Esophagus muscularis mucosa (tissue), 4 donors: ENCODE data around the gene PAOX. TPM values are rescaled to one million over a fixed set of nuclear protein-coding genes. Genes with fewer than 3 reads are reported as not detected.
"Not testable (repeated sequence)": the region's sequence is repeated elsewhere in the genome, so short reads cannot be mapped to it uniquely, and the experiment has no call there.

Experiments
- DNase-seq: peaks from one replicate; pipeline ENCODE4 v3.0.0-alpha.2; 2017; ENCODE audit errors: extremely low spot score
- H3K27ac ChIP-seq, 4 donors: fragments of 200-600 bp; sonication (generic); replicated peaks in 1 of 4; 1 replicate in 3 of 4; 2 replicates in 1 of 4; pipeline ENCODE4 v1.5.1; 2016 to 2019; ENCODE audit warnings: mild to moderate bottlenecking in 1 of 4
- H3K27me3 ChIP-seq, 4 donors: fragments of 200-600 bp; sonication (generic); one replicate each; pipeline versions ENCODE4 v1.5.1 to v1.6.0; 2016 to 2019
- H3K36me3 ChIP-seq, 4 donors: fragments of 200-600 bp; sonication (generic); one replicate each; pipeline ENCODE4 v1.5.1; 2016 to 2019
- H3K4me1 ChIP-seq, 4 donors: fragments of 200-600 bp; sonication (generic); one replicate each; pipeline ENCODE4 v1.5.1; 2016 to 2019
- H3K4me3 ChIP-seq, 4 donors: fragments of 200-600 bp; sonication (generic); 1 replicate in 2 of 4; 2 replicates in 2 of 4; pipeline ENCODE4 v1.5.1; 2016 to 2019; ENCODE audit warnings: mild to moderate bottlenecking in 4 of 4, moderate library complexity in 1 of 4
- H3K9me3 ChIP-seq, 4 donors: fragments of 200-600 bp; sonication (generic); 1 replicate in 3 of 4; 2 replicates in 1 of 4; pipeline ENCODE4 v1.5.1; 2016 to 2019
- EP300 ChIP-seq: sonication (generic); formaldehyde crosslinking; IDR thresholded peaks from one replicate; pipeline ENCODE4 v1.6.1; 2017; ENCODE audit warnings: antibody characterized with exemption
- POLR2A ChIP-seq: fragments of 450-650 bp; IDR thresholded peaks from one replicate; pipeline ENCODE4 v1.6.1; 2017; ENCODE audit warnings: antibody characterized with exemption, moderate library complexity, mild to moderate bottlenecking, low read depth
- POLR2AphosphoS5 ChIP-seq, 2 donors: sonication (generic); formaldehyde crosslinking; IDR thresholded peaks; one replicate each; pipeline ENCODE4 v1.6.1; 2017; ENCODE audit warnings: antibody characterized with exemption in 2 of 2
- WGBS: methylation state at CpG from one replicate; pipeline ENCODE4 v1.1.5; 2018; 5-methylcytosine and 5-hydroxymethylcytosine counted together
- intact Hi-C: fragments of 100-400 bp; cut with DNase I; formaldehyde crosslinking; loops from one replicate; pipeline ENCODE4 v1.15.1; 2023
- total RNA-seq, 4 donors: library from RNA; depleted of rRNA; stranded (reverse); fragments of >200 nt; gene quantifications; one replicate each; pipeline versions ENCODE4 v1.1.0 to v1.2.1, GENCODE V29; 2016
- TF ChIP-seq, protein P1 (sequence below), 3 experiments: fragments of 200-600 bp in 2 of 3; fragments of 450-650 bp in 1 of 3; sonication (generic) in 2 of 3; IDR thresholded peaks; one replicate each; pipeline ENCODE4 v1.5.1; 2017 to 2019; ENCODE audit warnings: antibody characterized with exemption in 3 of 3, mild to moderate bottlenecking in 2 of 3, moderate library complexity in 1 of 3

Gene PAOX
- total RNA-seq, 4 donors from 2014 or later: 10.1 to 15.0 (median 14.3) TPM

GRCh38 chr10:133365461-133366129 is 13.5 kb upstream of the PAOX start:
- Histone ChIP-seq H3K27ac (no peak overlapping the region), H3K4me1 (peaks cover 0 to 3% (median 0%) of the 10 kb centered on the region in 4 donors), H3K36me3 (peaks cover 47 to 91% (median 83%) of the 10 kb centered on the region in 4 donors), H3K9me3 (no peaks in the 10 kb centered on the region), H3K27me3 (no peaks in the 10 kb centered on the region), H3K4me3 (no peak overlapping the region)
- 86% methylated on average over 13 of the region's 13 CpGs for WGBS
- no peak for DNase-seq
- intact Hi-C loops: no loop called here
- TF ChIP-seq POLR2A (no peak), EP300 (no peak), POLR2AphosphoS5 (IDR thresholded peaks at IDR 0.05) (no peak)
- TF ChIP-seq, protein P1, sequence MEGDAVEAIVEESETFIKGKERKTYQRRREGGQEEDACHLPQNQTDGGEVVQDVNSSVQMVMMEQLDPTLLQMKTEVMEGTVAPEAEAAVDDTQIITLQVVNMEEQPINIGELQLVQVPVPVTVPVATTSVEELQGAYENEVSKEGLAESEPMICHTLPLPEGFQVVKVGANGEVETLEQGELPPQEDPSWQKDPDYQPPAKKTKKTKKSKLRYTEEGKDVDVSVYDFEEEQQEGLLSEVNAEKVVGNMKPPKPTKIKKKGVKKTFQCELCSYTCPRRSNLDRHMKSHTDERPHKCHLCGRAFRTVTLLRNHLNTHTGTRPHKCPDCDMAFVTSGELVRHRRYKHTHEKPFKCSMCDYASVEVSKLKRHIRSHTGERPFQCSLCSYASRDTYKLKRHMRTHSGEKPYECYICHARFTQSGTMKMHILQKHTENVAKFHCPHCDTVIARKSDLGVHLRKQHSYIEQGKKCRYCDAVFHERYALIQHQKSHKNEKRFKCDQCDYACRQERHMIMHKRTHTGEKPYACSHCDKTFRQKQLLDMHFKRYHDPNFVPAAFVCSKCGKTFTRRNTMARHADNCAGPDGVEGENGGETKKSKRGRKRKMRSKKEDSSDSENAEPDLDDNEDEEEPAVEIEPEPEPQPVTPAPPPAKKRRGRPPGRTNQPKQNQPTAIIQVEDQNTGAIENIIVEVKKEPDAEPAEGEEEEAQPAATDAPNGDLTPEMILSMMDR (IDR thresholded peaks at IDR 0.05): no peak

DNA sequence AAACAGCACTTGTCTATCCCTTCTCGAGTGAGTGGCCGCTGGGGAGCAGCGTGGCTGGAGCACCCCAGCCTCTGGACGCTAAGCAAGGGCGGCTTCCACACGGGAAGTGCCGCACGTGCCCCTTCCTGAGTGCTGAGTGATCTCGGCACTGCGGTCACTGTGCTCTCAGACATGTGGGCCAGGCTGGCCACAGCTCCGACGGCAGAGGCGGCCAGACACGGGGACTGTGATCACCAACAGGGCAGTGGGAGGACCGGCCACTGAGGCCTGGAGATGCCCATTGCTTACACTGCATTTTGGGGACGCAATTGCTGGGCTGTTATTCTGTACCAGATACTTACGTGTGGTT is 13.0 kb upstream of the PAOX start:
- intact Hi-C loops: no loop called here
- H3K27me3 ChIP-seq: no peaks in the 10 kb centered on the region
- peaks cover 48 to 96% (median 85%) of the 10 kb centered on the region in 4 donors for H3K36me3 ChIP-seq
- no peak overlapping the region for H3K4me3 ChIP-seq
- peaks cover 0 to 3% (median 0%) of the 10 kb centered on the region in 4 donors for H3K4me1 ChIP-seq
- WGBS: 91% methylated on average over 12 of the region's 17 CpGs
- H3K27ac ChIP-seq: no peak overlapping the region
- TF ChIP-seq POLR2A (no peak), EP300 (no peak), POLR2AphosphoS5 (IDR thresholded peaks at IDR 0.05) (no peak)
- TF ChIP-seq, protein P1 (IDR thresholded peaks at IDR 0.05): no peak
- H3K9me3 ChIP-seq: no peaks in the 10 kb centered on the region
- DNase-seq: no peak

DNA sequence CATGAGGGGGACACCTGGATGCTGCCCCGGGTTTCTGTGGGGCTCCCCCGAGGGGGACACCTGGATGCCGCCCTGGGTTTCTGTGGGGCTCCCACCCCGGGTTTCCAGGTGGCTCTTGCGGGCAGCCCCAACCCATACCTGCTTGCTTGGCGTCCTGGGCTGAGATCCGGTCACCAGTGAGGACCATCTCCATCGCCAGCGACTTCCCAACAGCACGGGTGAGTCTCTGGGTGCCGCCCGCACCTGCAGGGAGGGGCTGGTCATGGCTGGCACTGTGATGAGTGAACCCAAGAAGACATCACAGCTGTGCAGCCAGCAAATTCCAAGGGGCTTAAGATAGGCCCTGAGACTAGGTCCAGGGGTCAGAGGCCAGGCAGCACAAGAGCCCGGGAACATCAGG is 12.3 kb upstream of the PAOX start:
- Histone ChIP-seq H3K27ac (no peak overlapping the region), H3K27me3 (no peaks in the 10 kb centered on the region), H3K36me3 (peaks cover 48 to 96% (median 86%) of the 10 kb centered on the region in 4 donors), H3K9me3 (no peaks in the 10 kb centered on the region), H3K4me3 (no peak overlapping the region), H3K4me1 (peaks cover 0 to 5% (median 2%) of the 10 kb centered on the region in 4 donors)
- DNase-seq: no peak
- TF ChIP-seq POLR2A (no peak), POLR2AphosphoS5 (IDR thresholded peaks at IDR 0.05) (no peak), EP300 (no peak)
- TF ChIP-seq, protein P1 (IDR thresholded peaks at IDR 0.05): no peak
- intact Hi-C loops: no loop called here
- WGBS: 100% methylated on average over 4 of the region's 13 CpGs

DNA sequence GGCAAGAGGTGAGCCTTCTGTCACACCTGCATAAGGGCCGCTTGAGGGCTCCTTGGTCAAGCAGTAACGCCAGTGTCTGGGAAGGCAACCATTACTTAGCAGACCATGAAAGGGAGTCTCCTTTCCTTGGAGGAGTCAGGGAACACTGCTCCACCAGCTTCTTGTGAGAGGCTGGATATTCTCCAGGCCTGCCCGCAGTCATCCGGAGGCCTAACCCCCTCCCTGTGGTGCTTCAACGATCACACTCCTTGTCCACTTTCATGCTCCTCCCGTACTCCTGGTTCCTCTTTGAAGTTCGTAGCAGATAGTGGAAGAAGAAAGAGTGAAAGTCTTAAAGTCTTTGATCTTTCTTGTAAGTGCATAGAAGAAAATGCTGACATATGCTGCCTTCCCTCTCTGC is 11.6 kb upstream of the PAOX start:
- Histone ChIP-seq H3K4me1 (peaks cover 7 to 12% (median 7%) of the 10 kb centered on the region in 4 donors), H3K36me3 (peaks cover 48 to 89% (median 79%) of the 10 kb centered on the region in 4 donors)

DNA sequence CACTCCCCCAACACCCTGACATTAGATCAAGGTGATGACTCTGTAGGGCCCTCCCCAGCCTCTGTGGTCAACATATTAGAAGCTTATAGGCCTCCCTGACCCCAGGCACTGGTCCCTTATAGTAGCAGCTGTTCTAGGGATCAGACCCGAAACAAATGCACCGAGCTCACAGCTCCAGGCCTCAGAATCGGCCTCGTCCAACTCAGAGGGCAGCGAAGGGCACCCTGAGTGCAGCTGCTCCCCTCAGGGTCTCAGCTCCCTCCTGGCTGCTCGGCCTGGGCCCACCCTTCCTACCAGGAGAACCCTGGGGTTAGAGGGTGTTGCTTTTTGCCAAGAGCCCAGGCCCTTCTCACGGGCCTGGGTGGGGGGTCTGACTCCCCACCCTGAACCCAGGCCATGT is 10.9 kb upstream of the PAOX start:
- no peak for DNase-seq
- Histone ChIP-seq H3K9me3 (no peaks in the 10 kb centered on the region), H3K36me3 (peaks cover 48 to 82% (median 73%) of the 10 kb centered on the region in 4 donors), H3K27me3 (no peaks in the 10 kb centered on the region), H3K27ac (no peak overlapping the region), H3K4me1 (peaks cover 9 to 15% (median 10%) of the 10 kb centered on the region in 4 donors), H3K4me3 (no peak overlapping the region)
- 93% methylated on average over 5 of the region's 7 CpGs for WGBS
- intact Hi-C loops: no loop called here
- TF ChIP-seq POLR2A (no peak), EP300 (no peak), POLR2AphosphoS5 (IDR thresholded peaks at IDR 0.05) (no peak)
- TF ChIP-seq, protein P1 (IDR thresholded peaks at IDR 0.05): no peak

More for the DNA sequence above, 11.6 kb upstream of the PAOX start:
- H3K27ac ChIP-seq, H3K4me3 ChIP-seq, H3K9me3 ChIP-seq, intact Hi-C loops, H3K27me3 ChIP-seq, DNase-seq: not testable (repeated sequence)
- WGBS: no CpG with 5 or more reads among the region's 7 CpGs
